Adrenal gland (tissue), 5 donors: ENCODE measurements around the gene FCAMR.

Experiments used
- POLR2A ChIP-seq, 2 donors: fragments of 450-650 bp; IDR thresholded peaks; one replicate each; pipeline ENCODE4 v1.6.1; 2017; ENCODE audit warnings: antibody characterized with exemption in 2 of 2, mild to moderate bottlenecking in 2 of 2, moderate library complexity in 1 of 2
- TF ChIP-seq, protein P1 (sequence below), 6 experiments: fragments of 450-650 bp in 4 of 6; fragments of 200-600 bp in 2 of 6; sonication (generic) in 1 of 6; IDR thresholded peaks; 1 replicate in 5 of 6; 2 replicates in 1 of 6; pipeline versions ENCODE4 v1.5.1 to v1.8.0; 2016 to 2021; ENCODE audit warnings: antibody characterized with exemption in 6 of 6, mild to moderate bottlenecking in 2 of 6, moderate library complexity in 1 of 6
- donor health status: DM: no; HTN: no; CAD: no.

DNA sequence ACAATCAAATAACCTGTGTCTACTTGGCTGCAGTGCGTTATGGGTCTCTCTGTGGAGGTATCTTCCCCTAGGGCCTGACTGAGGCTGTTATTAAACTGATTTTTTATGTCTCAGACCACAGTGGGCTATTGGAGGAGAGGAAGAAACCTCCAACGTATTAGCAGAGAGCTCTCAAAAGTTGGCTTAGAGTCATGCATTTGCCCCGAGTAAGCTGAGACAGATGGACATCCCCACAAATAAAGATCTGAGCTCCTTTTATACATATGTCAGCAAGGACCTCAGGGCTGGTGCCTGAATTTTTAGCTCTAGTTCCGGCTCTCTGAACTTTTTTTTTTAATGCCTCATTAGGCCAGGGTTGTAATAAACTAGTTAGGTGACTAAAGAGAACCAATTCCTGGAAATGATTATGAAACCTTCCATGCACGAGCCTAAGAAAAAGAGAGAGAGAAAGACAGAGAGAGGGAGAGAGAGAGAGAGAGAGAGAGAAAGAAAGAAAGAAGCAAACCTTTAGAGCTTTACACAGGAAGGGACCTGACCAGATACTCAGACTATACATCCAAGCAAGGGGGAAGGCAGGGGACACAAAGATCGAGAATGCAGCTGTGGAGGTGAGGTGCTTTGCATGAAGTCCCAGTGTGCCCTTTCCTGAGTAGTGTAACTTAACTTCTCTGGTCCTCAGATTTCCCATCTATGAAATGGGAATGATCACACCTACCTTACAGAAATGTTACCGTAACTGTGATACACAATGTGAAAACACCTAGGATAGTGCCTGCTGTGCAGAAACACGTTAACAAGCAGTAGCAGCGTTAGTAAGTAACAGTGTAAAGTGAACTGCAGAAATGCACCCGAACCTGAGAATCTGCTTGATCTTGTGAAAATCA is 15.6 kb downstream of the FCAMR start:
- TF ChIP-seq, protein P1, sequence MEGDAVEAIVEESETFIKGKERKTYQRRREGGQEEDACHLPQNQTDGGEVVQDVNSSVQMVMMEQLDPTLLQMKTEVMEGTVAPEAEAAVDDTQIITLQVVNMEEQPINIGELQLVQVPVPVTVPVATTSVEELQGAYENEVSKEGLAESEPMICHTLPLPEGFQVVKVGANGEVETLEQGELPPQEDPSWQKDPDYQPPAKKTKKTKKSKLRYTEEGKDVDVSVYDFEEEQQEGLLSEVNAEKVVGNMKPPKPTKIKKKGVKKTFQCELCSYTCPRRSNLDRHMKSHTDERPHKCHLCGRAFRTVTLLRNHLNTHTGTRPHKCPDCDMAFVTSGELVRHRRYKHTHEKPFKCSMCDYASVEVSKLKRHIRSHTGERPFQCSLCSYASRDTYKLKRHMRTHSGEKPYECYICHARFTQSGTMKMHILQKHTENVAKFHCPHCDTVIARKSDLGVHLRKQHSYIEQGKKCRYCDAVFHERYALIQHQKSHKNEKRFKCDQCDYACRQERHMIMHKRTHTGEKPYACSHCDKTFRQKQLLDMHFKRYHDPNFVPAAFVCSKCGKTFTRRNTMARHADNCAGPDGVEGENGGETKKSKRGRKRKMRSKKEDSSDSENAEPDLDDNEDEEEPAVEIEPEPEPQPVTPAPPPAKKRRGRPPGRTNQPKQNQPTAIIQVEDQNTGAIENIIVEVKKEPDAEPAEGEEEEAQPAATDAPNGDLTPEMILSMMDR (IDR thresholded peaks at IDR 0.05): no peak
- TF ChIP-seq POLR2A (IDR thresholded peaks at IDR 0.05): no peak
